T-helper 2 cell treated with Interferon-gamma antibody and Interleukin-4, amounts not matched to agents 100 ng/mL and 5 ng/mL, for 36 hours (primary cell): ENCODE data around the gene WNT10A. TPM values are rescaled to one million over a fixed set of nuclear protein-coding genes. Genes with fewer than 3 reads are reported as not detected.

Experiments
- intact Hi-C: fragments of 100-400 bp; cut with micrococcal nuclease; formaldehyde crosslinking; loops from one replicate; pipeline ENCODE4 v1.15.1; 2023
- total RNA-seq: library from RNA; stranded (reverse); gene quantifications from 2 replicates; pipeline ENCODE4 v1.2.3, GENCODE V29; 2022

The WNT10A gene
- total RNA-seq, 1 donor from 2014 or later = 0.16 TPM

GRCh38 chr2:218857371-218858137, 23.1 kb upstream of the WNT10A start:
- intact Hi-C loops = no loop called here

DNA sequence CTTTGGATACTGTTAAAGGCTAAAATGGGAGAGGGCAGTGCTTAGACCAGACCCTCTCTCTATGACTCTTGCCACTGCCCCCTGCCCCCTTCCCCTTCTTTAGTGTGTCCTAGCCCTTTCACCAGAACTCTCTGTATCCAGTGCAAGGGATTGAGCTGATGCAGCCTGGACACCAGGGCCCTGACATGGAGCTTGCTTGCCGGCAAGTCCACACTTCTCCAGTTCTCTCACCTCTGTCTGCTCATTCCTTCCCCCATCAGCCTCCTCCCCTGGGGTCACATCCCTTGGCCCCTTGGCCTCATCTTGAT, 22.6 kb upstream of the WNT10A start:
- intact Hi-C loops = no loop called here

GRCh38 chr2:218858671-218859555, 21.7 kb upstream of the WNT10A start:
- intact Hi-C loops = no loop called here

- intact Hi-C loops = no loop called here
Measured at GRCh38 chr2:218859556-218859987, 21.1 kb upstream of the WNT10A start, which contains the start of gene WNT6. Gene WNT6, plus strand, starts transcription at chr2:218859805. Its CDS starts 233 bp downstream, at chr2:218860038.

DNA sequence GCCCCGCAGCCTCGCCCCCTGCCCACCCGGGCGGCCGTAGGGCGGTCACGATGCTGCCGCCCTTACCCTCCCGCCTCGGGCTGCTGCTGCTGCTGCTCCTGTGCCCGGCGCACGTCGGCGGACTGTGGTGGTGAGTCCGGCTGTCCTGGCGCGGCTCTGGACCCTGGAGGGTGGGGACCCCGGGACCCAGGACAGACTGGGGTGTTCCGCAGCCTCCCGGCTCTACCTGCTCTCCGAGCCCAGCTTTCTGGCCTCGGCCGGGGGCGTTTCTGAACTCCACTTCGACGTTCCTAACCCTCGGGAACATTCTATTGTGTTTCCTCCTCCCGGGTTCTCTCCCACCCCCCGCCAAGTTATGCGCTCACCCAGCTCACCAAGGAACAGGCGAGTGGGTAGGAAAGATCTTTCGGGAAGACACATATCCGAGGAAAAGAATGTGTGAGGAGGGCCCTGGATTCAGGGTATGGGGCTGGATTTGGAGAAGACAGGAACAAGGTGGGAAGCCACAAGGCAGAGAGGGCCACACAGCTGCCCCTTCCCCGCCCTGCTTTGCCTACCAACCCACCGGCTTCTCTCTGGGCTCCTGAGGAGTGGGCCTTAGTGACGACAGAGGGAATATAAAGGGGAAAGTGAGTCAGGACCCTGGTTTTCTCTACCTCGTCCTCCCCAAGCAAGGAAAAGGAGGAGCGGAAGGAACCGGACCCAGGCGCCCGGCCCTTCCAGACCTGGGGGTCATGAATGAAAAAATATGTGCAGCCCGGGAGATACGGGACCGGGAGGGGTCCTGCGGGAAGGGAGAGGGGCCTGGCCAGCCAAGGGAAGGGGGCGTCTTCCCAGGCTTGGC, 20.4 kb upstream of the WNT10A start:
- intact Hi-C loops = no loop called here

- intact Hi-C loops = no loop called here
Measured at GRCh38 chr2:218860950-218861381, 19.7 kb upstream of the WNT10A start.

- intact Hi-C loops = no loop called here
Measured at GRCh38 chr2:218861645-218862318, 18.9 kb upstream of the WNT10A start.

DNA sequence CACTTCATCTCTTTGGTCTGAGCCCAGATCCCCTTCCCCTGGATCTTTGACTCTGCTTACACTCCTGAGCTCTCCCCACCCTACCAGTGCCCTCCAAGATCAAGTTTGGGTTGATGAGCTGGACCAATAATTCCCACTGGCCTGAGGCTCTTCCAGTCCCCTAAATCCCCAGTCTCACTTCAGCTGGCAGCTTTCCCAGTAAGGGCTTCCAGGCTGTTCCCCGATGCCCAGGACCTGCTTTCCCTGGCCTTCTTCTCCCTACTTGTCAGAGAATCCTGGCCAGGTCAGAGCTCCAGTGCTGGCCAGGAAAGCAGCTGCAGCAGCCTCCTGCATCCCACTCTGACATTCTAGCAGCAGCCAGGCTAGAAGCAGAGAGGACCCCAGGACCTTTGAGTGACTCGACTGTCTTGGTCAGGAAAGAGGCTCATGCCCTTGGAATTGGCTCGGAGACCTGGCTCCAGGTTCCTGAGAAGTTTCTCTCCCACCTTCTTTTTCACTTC, 17.6 kb upstream of the WNT10A start:
- intact Hi-C loops = no loop called here

DNA sequence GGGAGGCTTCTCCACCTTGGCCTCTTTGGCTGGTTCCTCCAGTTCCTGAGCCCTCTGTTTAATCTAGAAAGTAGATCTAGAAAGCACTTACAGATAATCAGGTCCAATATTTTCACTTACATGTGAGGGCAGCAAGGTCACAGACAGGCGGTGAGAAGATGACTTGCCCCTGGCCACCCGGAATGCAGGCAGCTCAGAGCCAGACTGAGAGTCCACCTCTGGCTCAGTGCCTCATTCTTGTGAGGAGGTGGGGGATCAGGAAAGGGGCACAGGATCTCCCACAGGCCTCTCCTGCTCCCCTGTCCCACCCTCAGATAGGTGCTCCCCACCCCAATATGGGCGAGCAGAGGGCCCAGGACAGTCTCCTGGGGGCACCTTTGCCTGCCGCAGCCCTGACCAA, 15.3 kb upstream of the WNT10A start:
- intact Hi-C loops = no loop called here

DNA sequence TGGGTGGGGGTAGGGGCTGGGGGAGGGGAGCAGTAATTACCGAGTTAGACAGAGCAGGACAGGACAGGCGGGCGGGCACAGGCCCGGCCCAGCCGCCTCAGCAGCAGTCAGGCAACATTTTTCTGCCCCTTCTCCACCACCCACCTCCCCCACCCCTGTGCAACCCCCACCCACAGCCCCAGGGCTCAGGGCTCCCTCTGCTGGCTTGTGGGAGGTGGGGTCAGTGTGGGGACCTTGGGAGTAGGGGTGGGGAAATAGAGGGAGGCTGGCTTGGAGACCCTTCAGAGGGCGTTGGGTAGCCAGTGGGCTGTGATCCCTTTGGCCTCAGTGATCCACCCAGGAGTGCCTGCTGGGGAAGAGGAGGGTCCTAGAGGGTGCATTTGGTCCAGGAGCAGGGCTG, 14.7 kb upstream of the WNT10A start:
- intact Hi-C loops = no loop called here

DNA sequence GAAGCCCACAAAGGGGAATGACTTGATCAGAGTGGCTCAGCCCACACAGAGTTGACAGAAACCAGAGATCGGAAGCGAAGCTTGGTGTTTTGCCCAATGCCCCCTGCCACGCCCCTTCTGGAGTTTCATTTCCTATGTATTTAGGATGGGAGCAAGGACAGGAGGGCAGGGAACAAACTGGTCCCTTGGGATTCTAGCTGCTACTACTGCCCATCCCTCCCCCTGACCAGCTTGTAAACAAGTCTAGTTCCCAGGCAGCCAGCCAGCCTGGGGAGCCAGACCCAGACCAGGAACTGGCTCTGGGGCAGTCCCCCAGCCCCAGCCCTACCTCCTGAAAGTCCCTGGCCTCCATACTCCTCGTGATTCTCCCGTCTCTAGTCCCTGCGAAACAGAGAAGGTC, 12.8 kb upstream of the WNT10A start:
- intact Hi-C loops = no loop called here

DNA sequence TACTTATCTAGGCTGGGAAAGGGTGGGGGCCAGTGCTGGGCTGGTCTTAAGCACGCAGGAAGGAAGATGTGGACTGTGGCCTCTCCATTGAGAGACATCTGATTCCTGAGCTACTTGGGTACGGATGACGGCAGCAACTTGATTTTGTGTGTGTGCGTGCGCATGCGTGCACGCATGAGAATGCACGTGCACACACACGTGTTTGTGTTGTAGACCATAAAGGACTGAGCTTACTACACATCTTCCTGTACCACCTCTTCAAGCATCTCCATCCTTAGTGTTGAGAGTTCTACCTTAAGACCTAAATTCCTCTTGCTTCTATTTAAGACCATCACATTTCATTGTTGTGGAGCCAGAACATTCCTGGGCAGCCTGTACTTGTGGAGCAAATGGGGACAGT, 11.6 kb upstream of the WNT10A start:
- intact Hi-C loops = no loop called here

DNA sequence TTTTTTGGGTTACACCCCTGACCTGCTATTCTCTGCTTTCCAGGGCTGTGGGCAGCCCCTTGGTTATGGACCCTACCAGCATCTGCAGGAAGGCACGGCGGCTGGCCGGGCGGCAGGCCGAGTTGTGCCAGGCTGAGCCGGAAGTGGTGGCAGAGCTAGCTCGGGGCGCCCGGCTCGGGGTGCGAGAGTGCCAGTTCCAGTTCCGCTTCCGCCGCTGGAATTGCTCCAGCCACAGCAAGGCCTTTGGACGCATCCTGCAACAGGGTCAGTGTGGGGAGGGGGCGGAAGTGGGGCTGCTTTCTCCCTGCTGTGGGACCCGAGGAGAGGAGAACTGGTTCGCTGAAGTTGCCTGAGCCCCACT, 9.7 kb upstream of the WNT10A start:
- intact Hi-C loops = no loop called here

GRCh38 chr2:218871345-218872302, 9.0 kb upstream of the WNT10A start:
- intact Hi-C loops = no loop called here

DNA sequence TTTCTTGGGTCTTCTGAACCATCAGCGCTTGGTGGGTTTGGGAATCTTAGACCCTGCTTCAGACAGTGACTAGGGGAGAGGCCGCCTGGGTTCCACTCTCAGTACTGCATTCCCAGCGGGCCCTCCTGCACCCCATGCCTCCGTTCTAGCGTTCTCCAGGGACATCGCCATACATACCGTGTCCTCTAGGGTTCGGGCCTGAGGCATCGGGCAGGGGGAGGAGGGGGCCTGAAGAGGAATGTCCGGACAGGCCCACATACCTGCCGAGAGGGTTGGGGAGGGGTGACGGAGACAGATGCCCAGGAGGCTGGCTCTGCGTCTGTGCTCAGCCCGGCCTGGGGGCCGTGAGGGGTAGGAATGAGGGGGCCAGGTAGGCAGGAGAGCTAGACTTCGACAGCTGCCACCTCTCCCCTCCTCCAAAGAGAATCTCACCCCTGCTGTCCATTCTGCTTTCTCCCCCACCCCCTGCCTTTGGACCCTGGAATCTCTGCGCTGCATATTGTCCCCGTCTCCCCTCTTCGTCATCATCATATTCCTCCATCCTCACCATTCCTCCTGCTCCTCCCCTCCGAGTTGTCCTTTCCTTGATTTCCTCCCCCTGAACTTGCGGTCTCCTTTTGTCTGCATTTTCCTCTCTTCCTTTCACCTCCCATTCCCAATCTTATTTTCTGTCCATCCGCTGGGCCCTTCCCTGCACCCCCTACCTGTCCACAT, 7.8 kb upstream of the WNT10A start:
- intact Hi-C loops = no loop called here

GRCh38 chr2:218873359-218874194, 7.1 kb upstream of the WNT10A start:
- intact Hi-C loops = no loop called here

DNA sequence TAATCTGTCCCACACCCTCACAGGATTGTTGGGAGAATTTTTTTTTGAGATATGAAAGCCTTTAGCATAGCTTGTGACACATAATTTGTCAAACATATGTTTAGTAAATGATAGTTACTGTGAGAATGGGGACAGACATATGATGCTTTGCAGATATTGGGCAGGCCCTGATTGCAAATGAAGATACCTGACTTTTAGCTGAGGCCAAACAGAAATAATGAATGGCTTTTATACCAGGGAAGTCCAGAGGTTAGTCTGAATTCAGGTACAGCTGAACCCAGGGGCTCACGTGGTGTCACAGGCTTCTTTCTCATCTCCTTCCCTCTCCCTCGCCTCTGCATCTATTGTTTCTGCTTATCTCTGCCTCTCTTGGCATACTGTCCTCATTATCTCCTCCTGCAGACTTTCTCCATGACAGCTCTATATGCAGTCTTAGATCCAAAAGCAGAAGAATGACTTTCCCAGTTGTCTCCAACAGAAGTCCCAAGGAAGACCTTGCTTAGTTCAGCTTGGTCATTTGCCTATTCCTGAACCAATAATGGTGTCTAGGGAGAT, 4.9 kb upstream of the WNT10A start:
- intact Hi-C loops = loop anchor here (1.0 to 5.0 kb wide), 2 partner anchors 23 to 107 kb away; no protein-coding TSS in a partner anchor
